ENCODE results near the gene PCDH9.

- TF ChIP-seq CTCF (IDR thresholded peaks at IDR 0.05) (no peak), POLR2AphosphoS5 (IDR thresholded peaks at IDR 0.05; ENCODE audit: low read depth, low read length) (no peak), SIN3A (IDR thresholded peaks at IDR 0.05; ENCODE audit: borderline replicate concordance, insufficient read depth, low read depth, low read length) (no peak), REST (IDR thresholded peaks at IDR 0.05; ENCODE audit: insufficient read depth in 1 of 2, low read depth in 2 of 2, low read length in 1 of 2) (no peak), TCF7L2 (IDR thresholded peaks at IDR 0.05; ENCODE audit: low read depth, low read length) (no peak)
Measured at GRCh38 chr13:66532146-66532545, 698.0 kb downstream of the PCDH9 start.
